GM18873 (cell line): Measurements from ENCODE around the gene LINC00632.

Experiments used
- ATAC-seq: cut with Tn5 transposase; IDR thresholded peaks from one replicate; pipeline ENCODE4 v1.9.1; 2021; ENCODE audit warnings: mild to moderate bottlenecking, moderate library complexity, moderate number of reproducible peaks; ENCODE audit not compliant: unreplicated experiment, low FRiP score

Gene LINC00632

GRCh38 chrX:140764401-140764919 is 54.9 kb downstream of the LINC00632 start:
- ATAC-seq: no peak

- ATAC-seq: no peak
Measured at GRCh38 chrX:140765043-140765784, 55.7 kb downstream of the LINC00632 start.

GRCh38 chrX:140766024-140766611 is 56.6 kb downstream of the LINC00632 start:
- no peak for ATAC-seq

- no peak for ATAC-seq
Measured at GRCh38 chrX:140767646-140768045, 58.1 kb downstream of the LINC00632 start.

GRCh38 chrX:140775211-140775610 is 65.7 kb downstream of the LINC00632 start:
- no peak for ATAC-seq

- no peak for ATAC-seq
Measured at GRCh38 chrX:140776320-140776719, 66.8 kb downstream of the LINC00632 start.

GRCh38 chrX:140794642-140795041 is 85.1 kb downstream of the LINC00632 start:
- no peak for ATAC-seq

- no peak for ATAC-seq
Measured at GRCh38 chrX:140799216-140799615, 89.7 kb downstream of the LINC00632 start.

- no peak for ATAC-seq
Measured at GRCh38 chrX:140804292-140804691, 94.7 kb downstream of the LINC00632 start.

- ATAC-seq: no peak
Measured at GRCh38 chrX:140815868-140816267, 106.3 kb downstream of the LINC00632 start.

GRCh38 chrX:140817943-140818342 is 108.4 kb downstream of the LINC00632 start:
- no peak for ATAC-seq

- no peak for ATAC-seq
Measured at GRCh38 chrX:140821280-140821679, 111.7 kb downstream of the LINC00632 start.

- no peak for ATAC-seq
Measured at GRCh38 chrX:140822184-140822583, 112.6 kb downstream of the LINC00632 start.

- ATAC-seq: no peak
Measured at GRCh38 chrX:140822861-140823260, 113.3 kb downstream of the LINC00632 start.

GRCh38 chrX:140836874-140837273 is 127.3 kb downstream of the LINC00632 start:
- no peak for ATAC-seq
